PC-3 (cell line): Measurements from ENCODE around the gene CLIC4. TPM values are rescaled to one million over a fixed set of nuclear protein-coding genes. Genes with fewer than 3 reads are reported as not detected.
"Not testable (repeated sequence)": the region's sequence is repeated elsewhere in the genome, so short reads cannot be mapped to it uniquely, and the experiment has no call there.

Source experiments
- ATAC-seq: fragments of 200-7000 bp; cut with Tn5 transposase; 2 replicates; pipeline ENCODE4 v1.9.1; 2020; ENCODE audit warnings: mild to moderate bottlenecking, moderate library complexity
- BruUV-seq: library from RNA; stranded (reverse); fragments of 400-500 nt; replicated peaks from 2 replicates; lab custom pipeline; 2021; lab: Mats Ljungman, UMichigan
- CTCF ChIA-PET: fragments of 300-600 bp; sonication (Branson Sonifier 250); formaldehyde crosslinking; loops from one replicate; lab custom pipeline; 2022; ENCODE audit warnings: antibody characterized with exemption; lab: Charles Lee
- POLR2A ChIA-PET: fragments of 300-600 bp; sonication (Branson Sonifier 250); formaldehyde crosslinking; loops from one replicate; lab custom pipeline; 2022; ENCODE audit warnings: antibody characterized with exemption; ENCODE audit not compliant: unreplicated experiment; lab: Charles Lee
- DNase-seq: peaks from one replicate; pipeline ENCODE4 v3.0.0-alpha.2; 2015
- H2AFZ ChIP-seq: fragments of 300-600 bp; sonication (generic); 2 replicates; pipeline ENCODE4 v1.6.0; 2016; ENCODE audit warnings: antibody characterized with exemption, low read length
- H3F3A ChIP-seq: fragments of 300-600 bp; sonication (generic); one replicate; pipeline ENCODE4 v1.6.0; 2017; ENCODE audit warnings: antibody characterized with exemption, low read length, control low read depth, mild to moderate bottlenecking; ENCODE audit not compliant: unreplicated experiment
- H3K27ac ChIP-seq: fragments of 300-600 bp; sonication (generic); 2 replicates; pipeline ENCODE4 v1.5.1; 2016; ENCODE audit warnings: mild to moderate bottlenecking, low read length
- H3K27me3 ChIP-seq: fragments of 300-600 bp; sonication (generic); 2 replicates; pipeline ENCODE4 v1.6.1; 2016; ENCODE audit warnings: low read length, mixed read lengths
- H3K36me3 ChIP-seq: fragments of 300-600 bp; sonication (generic); 2 replicates; pipeline ENCODE4 v1.6.1; 2016; ENCODE audit warnings: low read depth, mixed run types, low read length, mixed read lengths
- H3K4me1 ChIP-seq: fragments of 300-600 bp; sonication (generic); 2 replicates; pipeline ENCODE4 v1.5.1; 2016; ENCODE audit warnings: low read length; ENCODE audit not compliant: insufficient read depth
- H3K4me2 ChIP-seq: fragments of 300-600 bp; sonication (generic); 2 replicates; pipeline ENCODE4 v1.6.0; 2016; ENCODE audit warnings: low read length
- H3K4me3 ChIP-seq: fragments of 300-600 bp; sonication (generic); 2 replicates; pipeline ENCODE4 v1.5.1; 2016; ENCODE audit warnings: mild to moderate bottlenecking, low read length, mixed read lengths
- H3K79me2 ChIP-seq: fragments of 300-600 bp; sonication (generic); 2 replicates; pipeline ENCODE4 v1.6.1; 2017; ENCODE audit warnings: low read length, mixed read lengths
- H3K9ac ChIP-seq: fragments of 300-600 bp; sonication (generic); 2 replicates; pipeline ENCODE4 v1.6.0; 2016; ENCODE audit warnings: mild to moderate bottlenecking, low read length
- H3K9me2 ChIP-seq: fragments of 300-600 bp; sonication (generic); replicated peaks from 2 replicates; pipeline ENCODE4 v1.6.1; 2016; ENCODE audit warnings: mixed run types, low read length, mixed read lengths
- H3K9me3 ChIP-seq: fragments of 300-600 bp; sonication (generic); 2 replicates; pipeline ENCODE4 v1.6.1; 2016; ENCODE audit warnings: low read length, mixed read lengths
- H4K20me1 ChIP-seq: fragments of 300-600 bp; sonication (generic); 2 replicates; pipeline ENCODE4 v1.6.1; 2016; ENCODE audit warnings: low read length, mixed read lengths
- CTCF ChIP-seq: fragments of 300-600 bp; sonication (generic); conservative IDR thresholded peaks from 2 replicates; pipeline ENCODE4 v1.5.1; 2017; ENCODE audit warnings: antibody characterized with exemption, low read depth, mild to moderate bottlenecking, low read length
- EZH2 ChIP-seq: fragments of 300-600 bp; sonication (generic); IDR thresholded peaks from one replicate; pipeline ENCODE4 v1.6.1; 2017; ENCODE audit warnings: antibody characterized with exemption, mild to moderate bottlenecking, low read length; ENCODE audit not compliant: unreplicated experiment
- EZH2phosphoT487 ChIP-seq: fragments of 300-600 bp; sonication (generic); IDR thresholded peaks from 2 replicates; pipeline ENCODE4 v1.6.1; 2018; ENCODE audit warnings: mild to moderate bottlenecking, antibody characterized with exemption, low read length, borderline replicate concordance
- intact Hi-C: fragments of 100-400 bp; cut with micrococcal nuclease; formaldehyde crosslinking; loops from 2 replicates; pipeline ENCODE4 v1.9.0; 2023
- total RNA-seq: library from RNA; depleted of rRNA; stranded (reverse); fragments of >200 nt; gene quantifications from 2 replicates; pipeline ENCODE4 v1.2.3, GENCODE V29; 2014

Gene CLIC4
- total RNA-seq, 1 experiment from 2014 or later, result 57.6 TPM

GRCh38 chr1:24796524-24796923, 51.3 kb downstream of the CLIC4 start:
- Histone ChIP-seq H3K9ac (no peak overlapping the region), H4K20me1 (no peaks in the 10 kb centered on the region), H3F3A (no peaks in the 10 kb centered on the region), H3K9me3 (no peaks in the 10 kb centered on the region), H3K79me2 (peaks cover 28% of the 10 kb centered on the region), H3K4me3 (no peak overlapping the region), H3K27ac (no peak overlapping the region), H3K9me2 (no peaks in the 10 kb centered on the region), H3K27me3 (no peaks in the 10 kb centered on the region), H2AFZ (no peak overlapping the region), H3K4me1 (no peaks in the 10 kb centered on the region), H3K4me2 (no peak overlapping the region), H3K36me3 (peaks cover 7% of the 10 kb centered on the region; the same call in 1 of the 2 replicates)
- DNase-seq (no peak), ATAC-seq (no peak)
- TF ChIP-seq EZH2phosphoT487, result no peak
- TF ChIP-seq EZH2, result no peak
- TF ChIP-seq CTCF, result no peak
- intact Hi-C loops, result no loop called here
- CTCF ChIA-PET, result no interaction called here
- no TSS peak for BruUV-seq
- POLR2A ChIA-PET, result no interaction called here

GRCh38 chr1:24799242-24799641, 54.0 kb downstream of the CLIC4 start:
- H2AFZ ChIP-seq, H3K9ac ChIP-seq, DNase-seq, ATAC-seq, CTCF ChIA-PET, H3K4me3 ChIP-seq, H3K4me1 ChIP-seq, H3K9me2 ChIP-seq, H3K4me2 ChIP-seq, H3K27ac ChIP-seq, H3K27me3 ChIP-seq, POLR2A ChIA-PET, H4K20me1 ChIP-seq, intact Hi-C loops, H3K36me3 ChIP-seq, H3F3A ChIP-seq, BruUV-seq, H3K9me3 ChIP-seq: not testable (repeated sequence)
- H3K79me2 ChIP-seq, result peaks cover 17% of the 10 kb centered on the region; the same call in 1 of the 2 replicates

- DNase-seq (no peak), ATAC-seq (no peak)
- no peaks in the 10 kb centered on the region for H3K9me3 ChIP-seq
- H2AFZ ChIP-seq, result no peak overlapping the region
- H3K36me3 ChIP-seq, result peaks cover 7% of the 10 kb centered on the region; the same call in 1 of the 2 replicates
- 0 out of 2 replicates have a peak, but pooled peaks cover under 1% of the 10 kb centered on the region for H3K79me2 ChIP-seq
- H3K27me3 ChIP-seq, result no peaks in the 10 kb centered on the region
- no peak overlapping the region for H3K9ac ChIP-seq
- H4K20me1 ChIP-seq, result no peaks in the 10 kb centered on the region
- H3K4me2 ChIP-seq, result no peak overlapping the region
- H3F3A ChIP-seq, result no peaks in the 10 kb centered on the region
- peaks cover 7% of the 10 kb centered on the region; the same call in 1 of the 2 replicates for H3K4me1 ChIP-seq
- no peak overlapping the region for H3K27ac ChIP-seq
- intact Hi-C loops, result no loop called here
- POLR2A ChIA-PET, result no interaction called here
- CTCF ChIA-PET, result no interaction called here
- BruUV-seq, result no TSS peak
- H3K4me3 ChIP-seq, result no peak overlapping the region
- H3K9me2 ChIP-seq, result no peaks in the 10 kb centered on the region
- TF ChIP-seq CTCF (no peak), EZH2 (no peak), EZH2phosphoT487 (no peak)
Measured at GRCh38 chr1:24801176-24801575, 55.9 kb downstream of the CLIC4 start.
